ENCODE measurements around the gene SNCA. TPM values are rescaled to one million over a fixed set of nuclear protein-coding genes. Genes with fewer than 3 reads are reported as not detected.
A peak's percentile ranks its signal among the peaks of the same experiment; 100 is the strongest.

SNCA gene
- total RNA-seq, 6 donors from 2014 or later: 6.3 to 15.4 (median 12.1) TPM

- DNase-seq (no peak), ATAC-seq (ENCODE audit: low FRiP score in 2 of 2) (no peak)
- TF ChIP-seq POLR2A (IDR thresholded peaks at IDR 0.05) (no peak), POLR2AphosphoS5 (IDR thresholded peaks at IDR 0.05) (no peak), EP300 (IDR thresholded peaks at IDR 0.05) (no peak), CTCF (IDR thresholded peaks at IDR 0.05) (no peak)
- Histone ChIP-seq H3K36me3 (no peaks in the 10 kb centered on the region), H3K9me3 (no peaks in the 10 kb centered on the region), H3K27ac (no peak overlapping the region), H3K4me3 (no peak overlapping the region), H3K4me1 (peaks cover 0 to 4% (median 0%) of the 10 kb centered on the region in 4 donors), H3K27me3 (no peaks in the 10 kb centered on the region)
Observed at GRCh38 chr4:89823416-89823815, 13.5 kb downstream of the SNCA start.

- DNase-seq (no peak), ATAC-seq (ENCODE audit: low FRiP score in 2 of 2) (no peak)
- Histone ChIP-seq H3K27me3 (no peaks in the 10 kb centered on the region), H3K9me3 (no peaks in the 10 kb centered on the region), H3K27ac (no peak overlapping the region), H3K4me1 (peaks cover 0 to 4% (median 0%) of the 10 kb centered on the region in 4 donors), H3K36me3 (no peaks in the 10 kb centered on the region), H3K4me3 (no peak overlapping the region)
- 43 to 95% methylated on average over 1 of the region's 1 CpG for WGBS, 2 donors
- TF ChIP-seq CTCF (IDR thresholded peaks at IDR 0.05) (no peak), POLR2A (IDR thresholded peaks at IDR 0.05) (no peak), EP300 (IDR thresholded peaks at IDR 0.05) (no peak), POLR2AphosphoS5 (IDR thresholded peaks at IDR 0.05) (no peak)
Observed at GRCh38 chr4:89821612-89822011, 15.3 kb downstream of the SNCA start.

- H3K9me3 ChIP-seq: no peaks in the 10 kb centered on the region
- H3K36me3 ChIP-seq: no peaks in the 10 kb centered on the region
- DNase-seq: no peak
- peaks cover 0 to 4% (median 0%) of the 10 kb centered on the region in 4 donors for H3K4me1 ChIP-seq
- H3K27ac ChIP-seq: no peak overlapping the region
- 70 to 83% methylated on average over 3 of the region's 3 CpGs for WGBS, 2 donors
- peak in 1 of 2 donors; percentile 50 for ATAC-seq (ENCODE audit: low FRiP score in 2 of 2)
- TF ChIP-seq POLR2AphosphoS5 (IDR thresholded peaks at IDR 0.05): no peak
- no peak for TF ChIP-seq EP300 (IDR thresholded peaks at IDR 0.05)
- TF ChIP-seq CTCF (IDR thresholded peaks at IDR 0.05): no peak
- no peak for TF ChIP-seq POLR2A (IDR thresholded peaks at IDR 0.05)
- H3K27me3 ChIP-seq: no peaks in the 10 kb centered on the region
- H3K4me3 ChIP-seq: no peak overlapping the region
Observed at GRCh38 chr4:89820010-89820409, 17.0 kb downstream of the SNCA start.

GRCh38 chr4:89814362-89814761, 22.6 kb downstream of the SNCA start:
- H3K27ac ChIP-seq: no peak overlapping the region
- no peaks in the 10 kb centered on the region for H3K36me3 ChIP-seq
- DNase-seq (no peak), ATAC-seq (ENCODE audit: low FRiP score in 2 of 2) (no peak)
- no peaks in the 10 kb centered on the region for H3K9me3 ChIP-seq
- 91 to 93% methylated on average over 3 of the region's 3 CpGs for WGBS, 2 donors
- H3K4me1 ChIP-seq: no peaks in the 10 kb centered on the region
- no peaks in the 10 kb centered on the region for H3K27me3 ChIP-seq
- TF ChIP-seq EP300 (IDR thresholded peaks at IDR 0.05) (no peak), CTCF (IDR thresholded peaks at IDR 0.05) (no peak), POLR2AphosphoS5 (IDR thresholded peaks at IDR 0.05) (no peak), POLR2A (IDR thresholded peaks at IDR 0.05) (no peak)
- H3K4me3 ChIP-seq: no peak overlapping the region

GRCh38 chr4:89813197-89813596, 23.8 kb downstream of the SNCA start:
- no peak for TF ChIP-seq CTCF (IDR thresholded peaks at IDR 0.05)
- no peak for TF ChIP-seq EP300 (IDR thresholded peaks at IDR 0.05)
- no peak for TF ChIP-seq POLR2A (IDR thresholded peaks at IDR 0.05)
- no peak for TF ChIP-seq POLR2AphosphoS5 (IDR thresholded peaks at IDR 0.05)
- no peaks in the 10 kb centered on the region for H3K4me1 ChIP-seq

More at GRCh38 chr4:89813197-89813596, 23.8 kb downstream of the SNCA start:
- no peaks in the 10 kb centered on the region for H3K36me3 ChIP-seq
- H3K4me3 ChIP-seq: no peak overlapping the region
- DNase-seq: no peak
- no peak overlapping the region for H3K27ac ChIP-seq
- ATAC-seq (ENCODE audit: low FRiP score in 2 of 2): no peak
- 69 to 83% methylated on average over 2 of the region's 2 CpGs for WGBS, 2 donors
- H3K9me3 ChIP-seq: no peaks in the 10 kb centered on the region
- H3K27me3 ChIP-seq: no peaks in the 10 kb centered on the region

Measured in upper lobe of left lung (tissue), 6 donors.